Measurements from ENCODE around the gene EFNB1.

- no peak for TF ChIP-seq POLR2A (IDR thresholded peaks at IDR 0.05; ENCODE audit: low read depth, low read length)
- TF ChIP-seq POLR2AphosphoS5 (IDR thresholded peaks at IDR 0.05; ENCODE audit: low read depth, low read length): no peak
Measured at GRCh38 chrX:68872171-68872570, 43.4 kb downstream of the EFNB1 start.
